Measurements from ENCODE around the gene CCDC146. TPM values are rescaled to one million over a fixed set of nuclear protein-coding genes. Genes with fewer than 3 reads are reported as not detected.

The CCDC146 gene
- total and polyA plus RNA-seq, 2 of the 8 experiments (the other 6 are each of a cell fraction or from before 2014, with no cell fraction given), result 0.88 to 2.4 TPM

GRCh38 chr7:77309714-77310220 lies 187.4 kb downstream of the CCDC146 start:
- no peak overlapping the region for H2BK5ac ChIP-seq (ENCODE audit: low read depth, low read length)
- no peak overlapping the region for H2BK120ac ChIP-seq (replicated peaks; ENCODE audit: low read depth, low read length)
- no peak for FAIRE-seq
- H3K79me1 ChIP-seq (ENCODE audit: low read depth, low read length), result no peaks in the 10 kb centered on the region
- no peaks in the 10 kb centered on the region for H4K20me1 ChIP-seq (replicated peaks in 1 of 2; ENCODE audit: control insufficient read depth in 1 of 2, insufficient read depth in 2 of 2, low read length in 2 of 2)
- no peak overlapping the region for H4K91ac ChIP-seq (replicated peaks; ENCODE audit: insufficient read length, low read length)
- H2BK20ac ChIP-seq (ENCODE audit: low read length), result no peak overlapping the region
- no peak overlapping the region for H4K5ac ChIP-seq (ENCODE audit: insufficient read length, low read depth, low read length)
- TF ChIP-seq PHF8 (conservative IDR thresholded peaks at IDR 0.05; ENCODE audit: low read depth, low read length), result no peak
- DNase-seq (ENCODE audit: low read depth in 1 of 2, low spot score in 2 of 2), result no peak
- H3K27me3 ChIP-seq (replicated peaks in 1 of 4; ENCODE audit: control insufficient read depth in 3 of 4, extremely low read depth in 1 of 4, insufficient read depth in 3 of 4, low read length in 3 of 4), result no peaks in the 10 kb centered on the region; a peak in 1 of 7 replicates
- no peak overlapping the region for H3K14ac ChIP-seq (ENCODE audit: insufficient read length)
- CTCF ChIA-PET (ENCODE audit: partially characterized antibody), result interaction anchor here (1.2 kb wide), 1 partner anchor 62 kb away, joined by 3 read pairs; no protein-coding TSS in a partner anchor
- H2AFZ ChIP-seq (ENCODE audit: low read length), result no peak overlapping the region
- no peaks in the 10 kb centered on the region for H3K79me2 ChIP-seq (ENCODE audit: control insufficient read depth in 1 of 2, insufficient read depth in 2 of 2, low read length in 2 of 2)
- H3K56ac ChIP-seq (replicated peaks; ENCODE audit: insufficient read length, low read depth, low read length), result no peak overlapping the region
- no peaks in the 10 kb centered on the region for H3K9me3 ChIP-seq (ENCODE audit: insufficient read depth in 2 of 2, low read depth in 1 of 2, low read length in 1 of 2)
- H3K36me3 ChIP-seq (ENCODE audit: control insufficient read depth in 2 of 4, insufficient read depth in 4 of 4, low read length in 3 of 4), result no peaks in the 10 kb centered on the region
- H2BK15ac ChIP-seq (ENCODE audit: low read length), result no peak overlapping the region
- no peak overlapping the region for H3K4ac ChIP-seq (replicated peaks; ENCODE audit: insufficient read length, low read depth, low read length)
- H3K27ac ChIP-seq (ENCODE audit: low read depth, low read length), result no peak overlapping the region
- H3K18ac ChIP-seq (ENCODE audit: extremely low read depth, low read length), result no peak overlapping the region
- no peak overlapping the region for H3K4me3 ChIP-seq (ENCODE audit: extremely low read depth in 1 of 4, insufficient read depth in 2 of 4, low read depth in 3 of 4, low read length in 4 of 4)
- H4K8ac ChIP-seq (ENCODE audit: extremely low read depth, insufficient read depth, low read length), result no peak overlapping the region
- WGBS, 2 experiments (ENCODE audit: extremely low coverage in 1 of 2, insufficient coverage in 1 of 2, insufficient read length in 1 of 2, insufficient replicate concordance in 2 of 2, low coverage in 1 of 2, low lambda C conversion rate in 2 of 2, missing lambda C conversion rate in 1 of 2), result 73% methylated on average over 1 of the region's 1 CpG; no CpG with 5 or more reads in 1 of the 2 experiments
- H3K9ac ChIP-seq (replicated peaks in 1 of 4; ENCODE audit: extremely low read depth in 1 of 4, low read depth in 3 of 4, low read length in 3 of 4), result no peak overlapping the region
- H2AK5ac ChIP-seq (ENCODE audit: low read depth, low read length), result no peak overlapping the region
- no peaks in the 10 kb centered on the region for H3K23me2 ChIP-seq (ENCODE audit: low read depth, low read length)
- no peak overlapping the region for H2BK12ac ChIP-seq (ENCODE audit: low read depth, low read length)
- POLR2A ChIA-PET (ENCODE audit: partially characterized antibody), result no interaction called here
- no peak overlapping the region for H3K4me2 ChIP-seq (ENCODE audit: insufficient read depth in 1 of 2, low read depth in 2 of 2, low read length in 2 of 2)
- peaks cover 0 to 10% (median 1%) of the 10 kb centered on the region in 4 experiments; a peak in 3 of 7 replicates for H3K4me1 ChIP-seq (replicated peaks in 1 of 4; ENCODE audit: control insufficient read depth in 3 of 4, insufficient read depth in 4 of 4, low read length in 3 of 4)
- H3K23ac ChIP-seq (ENCODE audit: insufficient read length), result no peak overlapping the region

Data from H1 (cell line).